Diencephalon (tissue), 1 donor: ENCODE measurements around the gene TAF7. TPM values are rescaled to one million over a fixed set of nuclear protein-coding genes. Genes with fewer than 3 reads are reported as not detected.

Experiments used
- total RNA-seq: library from RNA; depleted of rRNA; stranded (reverse); fragments of >200 nt; gene quantifications from one replicate; pipeline ENCODE4 v1.2.3, GENCODE V29; 2014

TAF7 gene, protein sequence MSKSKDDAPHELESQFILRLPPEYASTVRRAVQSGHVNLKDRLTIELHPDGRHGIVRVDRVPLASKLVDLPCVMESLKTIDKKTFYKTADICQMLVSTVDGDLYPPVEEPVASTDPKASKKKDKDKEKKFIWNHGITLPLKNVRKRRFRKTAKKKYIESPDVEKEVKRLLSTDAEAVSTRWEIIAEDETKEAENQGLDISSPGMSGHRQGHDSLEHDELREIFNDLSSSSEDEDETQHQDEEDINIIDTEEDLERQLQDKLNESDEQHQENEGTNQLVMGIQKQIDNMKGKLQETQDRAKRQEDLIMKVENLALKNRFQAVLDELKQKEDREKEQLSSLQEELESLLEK
- total RNA-seq = 103 TPM

DNA sequence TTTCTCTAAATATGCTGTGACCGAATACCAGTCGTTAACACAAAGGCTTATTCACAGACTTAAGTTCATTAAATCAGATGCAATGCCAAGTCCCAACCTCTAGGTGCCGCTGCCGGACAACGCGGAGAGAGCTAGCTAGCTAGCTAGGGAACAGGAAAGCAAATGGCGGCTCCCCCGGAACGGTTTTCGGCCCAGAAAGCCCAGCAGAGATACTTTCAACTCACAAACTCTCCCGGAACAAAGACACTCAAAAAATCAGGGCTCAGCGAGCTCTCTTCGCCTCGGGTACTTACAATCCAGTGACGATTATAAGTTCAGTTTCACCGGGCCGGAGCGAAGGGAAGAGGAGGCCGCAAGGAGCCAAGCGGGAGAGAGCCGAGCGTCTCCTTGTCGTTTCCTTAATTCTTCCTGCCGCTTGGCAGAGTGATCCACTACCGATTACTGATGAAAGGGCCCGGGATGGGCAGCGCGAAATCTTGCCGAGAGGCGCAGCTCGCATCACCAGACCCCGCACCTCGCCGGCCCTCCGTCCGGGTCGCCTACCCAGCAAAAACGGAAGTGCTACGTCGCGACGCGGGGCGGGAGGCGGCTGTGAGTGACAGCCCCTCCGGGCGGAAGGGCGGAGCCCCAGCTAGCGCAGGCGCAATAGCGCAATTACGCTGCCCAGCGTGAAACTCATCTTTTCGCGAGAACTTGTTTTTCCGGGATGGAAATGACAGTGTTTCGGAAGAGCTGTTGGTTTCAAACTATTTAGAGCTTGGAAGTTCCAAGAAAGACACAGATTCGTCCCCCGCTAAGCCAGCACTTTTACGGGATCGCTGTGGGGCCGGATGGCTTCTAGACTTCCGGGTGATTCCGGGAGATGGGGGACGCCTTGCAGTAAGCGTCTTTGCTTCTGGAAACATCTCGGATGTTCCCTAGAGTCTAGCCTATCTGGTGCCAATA is at the start of gene TAF7:
TAF7 (minus strand) TSS at position 560 of the 945 bp plus-strand sequence. CDS start 740 bp downstream, outside the sequence.

DNA sequence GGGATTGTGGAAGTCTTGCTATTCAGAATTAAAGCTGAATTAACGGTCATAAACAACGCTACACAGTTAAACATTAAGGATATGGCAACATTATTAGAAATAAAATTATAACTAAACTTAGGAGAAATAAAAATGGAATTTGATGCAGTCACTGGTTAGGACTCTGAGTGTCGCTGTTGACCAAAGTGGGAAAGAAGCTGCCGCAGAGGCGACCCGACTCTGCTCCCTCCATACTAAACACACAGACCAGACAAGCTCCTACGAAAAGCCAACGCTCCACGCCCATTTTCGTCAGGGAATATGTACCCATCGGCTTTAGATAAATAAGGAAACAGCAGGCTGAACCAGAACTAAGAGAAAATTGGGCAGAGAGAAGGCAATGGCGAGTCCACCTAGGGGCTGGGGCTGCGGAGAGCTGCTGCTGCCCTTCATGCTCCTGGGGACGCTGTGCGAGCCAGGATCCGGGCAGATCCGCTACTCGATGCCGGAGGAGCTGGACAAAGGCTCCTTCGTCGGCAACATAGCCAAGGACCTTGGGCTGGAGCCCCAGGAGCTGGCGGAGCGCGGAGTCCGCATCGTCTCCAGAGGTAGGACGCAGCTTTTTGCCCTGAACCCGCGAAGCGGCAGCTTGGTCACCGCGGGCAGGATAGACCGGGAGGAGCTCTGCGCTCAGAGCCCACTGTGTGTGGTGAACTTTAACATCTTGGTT is 43.5 kb upstream of the TAF7 start, which contains the start of gene PCDHGA5:
PCDHGA5 (plus strand) TSS at position 211 of the 709 bp plus-strand sequence; CDS start at position 380, 169 bp downstream.

DNA sequence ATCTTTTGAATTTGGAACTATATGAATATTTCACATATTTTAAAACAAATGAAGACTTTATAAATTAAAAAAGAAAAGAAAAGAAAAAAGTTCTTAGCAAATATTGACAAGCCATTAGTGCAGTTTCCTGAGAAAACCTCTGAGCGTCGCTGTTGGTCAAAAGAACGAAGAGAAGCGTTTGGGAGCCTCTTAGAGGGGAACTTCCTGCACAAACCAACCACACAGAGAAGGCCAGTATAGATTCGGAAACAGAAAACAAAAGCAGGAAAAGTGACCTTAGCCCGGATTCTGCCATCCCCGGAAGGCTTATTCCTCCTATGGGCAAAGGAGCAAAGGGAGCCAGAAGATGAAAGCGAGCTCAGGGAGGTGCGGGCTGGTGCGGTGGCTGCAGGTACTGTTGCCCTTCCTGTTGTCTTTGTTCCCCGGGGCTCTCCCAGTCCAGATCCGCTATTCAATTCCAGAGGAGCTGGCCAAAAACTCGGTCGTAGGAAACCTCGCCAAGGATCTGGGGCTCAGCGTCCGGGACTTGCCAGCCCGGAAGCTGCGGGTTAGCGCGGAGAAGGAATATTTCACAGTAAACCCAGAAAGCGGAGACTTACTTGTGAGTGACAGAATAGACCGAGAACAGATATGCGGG is 39.3 kb upstream of the TAF7 start, which contains the start of gene PCDHGB2:
PCDHGB2 (plus strand) TSS at position 205 of the 637 bp plus-strand sequence; CDS start at position 347, 142 bp downstream.

DNA sequence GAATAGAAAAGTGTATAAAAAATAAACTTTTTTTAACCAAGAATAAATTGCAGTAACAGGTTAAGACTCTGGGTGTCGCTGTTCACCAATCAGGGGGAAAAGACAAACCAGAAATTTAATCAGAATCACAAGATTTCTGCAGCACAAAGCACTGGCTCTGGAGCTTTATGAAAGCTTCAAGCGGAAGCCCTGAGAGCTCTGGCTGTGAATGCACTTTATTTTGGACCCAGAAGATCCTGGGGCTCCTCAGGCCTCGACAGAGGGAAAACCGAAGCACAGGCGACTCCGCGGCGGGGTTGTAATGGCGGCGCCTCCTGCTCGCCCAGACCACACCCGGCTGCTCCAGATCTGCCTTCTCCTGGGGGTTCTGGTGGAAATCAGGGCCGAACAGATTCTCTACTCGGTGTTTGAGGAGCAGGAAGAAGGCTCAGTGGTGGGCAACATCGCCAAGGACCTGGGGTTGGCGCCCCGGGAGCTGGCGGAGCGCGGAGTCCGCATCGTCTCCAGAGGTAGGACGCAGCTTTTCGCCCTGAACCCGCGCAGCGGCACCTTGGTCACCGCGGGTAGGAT is 34.4 kb upstream of the TAF7 start, which contains the start of gene PCDHGA4:
PCDHGA4 (plus strand) TSS at position 122 of the 570 bp plus-strand sequence; CDS start at position 209, 87 bp downstream.

DNA sequence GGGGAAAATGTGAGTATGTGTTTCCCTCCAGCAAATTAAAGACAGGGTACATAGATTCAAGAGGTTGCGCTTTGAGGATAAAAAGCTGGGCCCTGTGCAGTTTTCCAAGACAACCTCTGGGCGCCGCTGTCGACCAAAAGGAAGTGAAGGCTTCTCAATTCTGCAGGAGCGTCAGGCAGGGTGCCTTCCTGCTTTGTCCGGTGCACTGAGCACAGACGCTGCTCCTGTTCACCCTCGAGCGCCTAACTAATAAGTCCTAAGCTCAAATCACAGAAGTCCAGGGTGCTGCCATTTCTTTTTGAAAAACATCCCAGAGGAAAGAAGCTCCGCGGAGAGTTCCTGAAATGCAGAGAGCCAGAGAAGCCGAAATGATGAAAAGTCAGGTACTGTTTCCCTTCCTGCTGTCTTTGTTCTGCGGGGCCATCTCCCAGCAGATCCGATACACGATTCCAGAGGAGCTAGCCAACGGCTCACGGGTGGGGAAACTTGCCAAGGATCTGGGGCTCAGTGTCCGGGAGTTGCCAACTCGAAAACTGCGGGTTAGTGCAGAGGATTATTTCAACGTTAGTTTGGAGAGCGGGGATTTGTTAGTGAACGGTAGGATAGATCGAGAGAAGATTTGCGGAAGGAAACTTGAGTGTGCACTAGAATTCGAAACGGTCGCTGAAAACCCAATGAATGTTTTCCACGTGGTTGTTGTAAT is 29.5 kb upstream of the TAF7 start, which contains the start of gene PCDHGB1:
PCDHGB1 (plus strand) TSS at position 183 of the 703 bp plus-strand sequence; CDS start at position 345, 162 bp downstream.

DNA sequence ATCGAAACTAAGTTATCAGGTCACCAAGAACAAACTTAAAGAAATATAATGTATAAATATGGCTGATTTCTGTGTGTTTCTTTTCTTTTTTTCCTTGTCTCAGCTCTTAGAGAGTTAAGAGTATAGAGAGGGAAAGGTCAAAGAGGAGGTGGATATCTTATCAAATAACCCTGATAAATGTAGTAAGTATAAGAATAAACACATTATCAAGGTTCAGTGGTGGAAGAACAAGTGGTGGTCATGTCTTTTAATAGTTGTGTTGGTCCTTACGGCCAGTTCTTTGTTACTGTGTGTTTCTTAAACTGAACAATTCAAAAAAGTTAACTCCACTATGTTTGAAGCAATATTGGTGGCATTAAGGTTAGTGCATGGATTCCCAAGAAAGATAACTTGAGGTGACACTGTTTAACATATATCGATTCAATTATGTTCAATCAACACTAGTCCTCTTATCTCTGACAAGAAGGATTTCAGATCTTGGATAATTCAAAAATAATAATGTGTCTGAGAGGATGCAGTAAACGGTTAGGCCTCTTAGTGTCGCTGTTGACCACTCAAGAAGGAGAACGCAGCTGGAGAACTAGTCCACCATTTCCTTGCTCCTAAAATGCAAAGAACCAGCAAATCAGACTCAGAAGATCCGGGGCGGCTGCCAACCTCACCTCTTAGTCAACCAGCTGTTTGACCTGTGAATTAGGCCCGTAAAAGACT is 22.8 kb upstream of the TAF7 start, which contains the start of gene PCDHGA3:
PCDHGA3 (plus strand) TSS at position 588 of the 711 bp plus-strand sequence. CDS start 205 bp downstream, outside the sequence.

DNA sequence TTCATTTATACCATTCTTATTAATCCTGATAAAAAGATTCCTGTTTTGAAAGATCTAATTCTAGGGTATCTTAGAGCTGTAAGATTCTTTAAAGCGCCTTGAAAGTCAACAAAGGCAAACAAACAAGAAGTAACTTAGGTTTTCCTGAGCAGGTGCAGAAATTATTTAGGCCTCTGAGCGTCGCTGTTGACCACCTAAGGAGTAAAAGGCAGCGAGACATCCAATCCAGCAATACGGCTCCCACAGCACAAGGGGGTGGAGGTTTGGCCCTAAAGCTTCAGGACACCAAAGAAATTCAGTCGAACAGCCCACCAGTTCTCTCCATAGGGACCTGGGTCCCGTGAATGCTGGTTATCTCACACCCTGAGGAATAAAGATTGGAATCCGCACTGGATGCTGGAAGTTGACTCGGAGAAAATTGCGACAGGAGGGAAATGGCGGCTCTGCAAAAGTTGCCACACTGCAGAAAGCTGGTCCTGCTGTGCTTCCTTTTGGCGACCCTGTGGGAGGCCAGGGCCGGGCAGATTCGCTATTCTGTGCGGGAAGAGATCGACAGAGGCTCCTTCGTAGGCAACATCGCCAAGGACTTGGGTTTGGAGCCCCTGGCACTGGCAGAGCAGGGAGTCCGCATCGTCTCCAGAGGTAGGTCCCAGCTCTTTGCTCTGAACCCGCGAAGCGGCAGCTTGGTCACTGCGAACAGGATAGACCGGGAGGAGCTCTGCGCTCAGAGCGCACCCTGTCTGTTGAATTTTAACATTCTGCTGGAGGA is 18.1 kb upstream of the TAF7 start, which contains the start of gene PCDHGA2:
PCDHGA2 (plus strand) TSS at position 223 of the 769 bp plus-strand sequence.

DNA sequence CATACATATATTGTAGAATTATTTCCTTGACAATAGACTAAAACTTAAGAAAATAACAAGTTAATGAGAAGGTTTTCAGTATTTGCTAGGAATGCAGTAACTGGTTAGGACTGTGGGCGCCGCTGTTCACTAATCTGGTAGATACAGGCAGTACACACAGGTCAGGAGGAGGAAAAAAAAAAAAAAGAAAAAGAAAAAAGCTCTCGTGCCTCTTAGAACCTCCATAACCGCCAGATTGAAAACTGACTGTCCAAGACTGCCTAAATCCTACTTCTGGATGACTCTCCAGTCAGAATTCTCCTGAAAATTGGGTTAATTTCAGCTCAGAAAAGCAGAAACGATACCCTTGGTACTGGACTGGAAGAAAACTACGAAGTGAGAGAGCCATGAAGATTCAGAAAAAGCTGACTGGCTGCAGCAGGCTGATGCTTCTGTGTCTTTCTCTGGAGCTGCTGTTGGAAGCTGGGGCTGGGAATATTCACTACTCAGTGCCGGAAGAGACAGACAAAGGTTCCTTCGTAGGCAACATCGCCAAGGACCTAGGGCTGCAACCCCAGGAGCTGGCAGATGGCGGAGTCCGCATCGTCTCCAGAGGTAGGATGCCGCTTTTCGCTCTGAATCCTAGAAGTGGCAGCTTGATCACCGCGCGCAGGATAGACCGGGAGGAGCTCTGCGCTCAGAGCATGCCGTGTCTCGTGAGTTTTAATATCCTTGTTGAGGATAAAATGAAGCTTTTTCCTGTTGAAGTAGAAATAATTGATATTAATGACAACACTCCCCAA is 9.9 kb upstream of the TAF7 start, which contains the start of gene PCDHGA1:
PCDHGA1 (plus strand) TSS at position 216 of the 782 bp plus-strand sequence.

DNA sequence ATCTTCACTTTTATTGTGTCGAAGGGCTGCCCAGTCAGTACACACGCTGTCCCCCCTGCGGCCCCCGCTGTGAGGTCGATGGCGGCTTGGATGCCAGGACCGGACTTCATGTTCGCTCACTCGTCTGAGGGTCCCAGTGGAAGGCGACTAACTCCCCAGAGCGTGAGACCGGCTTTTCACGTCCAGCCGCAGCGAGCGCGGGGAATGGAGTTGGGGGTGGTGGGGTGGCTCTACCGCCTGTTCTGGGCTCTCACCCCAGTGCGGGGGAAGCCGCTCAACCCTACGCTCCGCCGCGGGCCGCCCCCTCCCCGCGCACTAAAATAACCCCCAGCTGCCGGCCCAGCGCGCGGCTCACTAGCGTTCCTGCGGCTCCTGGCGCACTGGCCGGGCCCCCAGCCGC is 16.8 kb downstream of the TAF7 start, which contains the start of gene SLC25A2:
SLC25A2 (minus strand) TSS at position 294 of the 400 bp plus-strand sequence; CDS start at position 110, 184 bp downstream.

Other genes with a start within 250 kb of the TAF7 start
- gene PCDHB2, start 226.2 kb downstream of the TAF7 start, total RNA-seq = 12.7 TPM
- gene PCDHB3, start 220.3 kb downstream of the TAF7 start, total RNA-seq = 13.6 TPM
- gene PCDHB4, start 199.0 kb downstream of the TAF7 start, total RNA-seq = 5.3 TPM
- gene PCDHB5, start 185.6 kb downstream of the TAF7 start, total RNA-seq = 11.1 TPM
- 4.2 TPM for gene PCDHB6, start 170.7 kb downstream of the TAF7 start, total RNA-seq
- gene PCDHB7, start 148.1 kb downstream of the TAF7 start, total RNA-seq = 8.5 TPM
- gene PCDHB8, start 143.0 kb downstream of the TAF7 start, total RNA-seq = 8.1 TPM
- 5.8 TPM for gene PCDHB16, start 138.4 kb downstream of the TAF7 start, total RNA-seq
- gene PCDHB9, start 133.6 kb downstream of the TAF7 start, total RNA-seq = 9.2 TPM
- gene PCDHB10, start 128.4 kb downstream of the TAF7 start, total RNA-seq = 22.4 TPM
- gene PCDHB11, start 121.2 kb downstream of the TAF7 start, total RNA-seq = 14.8 TPM
- 15.5 TPM for gene PCDHB12, start 112.1 kb downstream of the TAF7 start, total RNA-seq
- 10.8 TPM for gene PCDHB13, start 106.9 kb downstream of the TAF7 start, total RNA-seq
- 12.7 TPM for gene PCDHB14, start 97.4 kb downstream of the TAF7 start, total RNA-seq
- gene PCDHB15, start 75.4 kb downstream of the TAF7 start, total RNA-seq = 22.6 TPM
- 0.23 TPM for gene SLC25A2, start 16.7 kb downstream of the TAF7 start, total RNA-seq
- gene PCDHGA1, start 9.7 kb upstream of the TAF7 start, total RNA-seq = 4.2 TPM
- gene PCDHGA2, start 18.0 kb upstream of the TAF7 start, total RNA-seq = 8.5 TPM
- 7.2 TPM for gene PCDHGA3, start 23.0 kb upstream of the TAF7 start, total RNA-seq
- gene PCDHGB1, start 29.3 kb upstream of the TAF7 start, total RNA-seq = 10.4 TPM
- 12.5 TPM for gene PCDHGA4, start 34.2 kb upstream of the TAF7 start, total RNA-seq
- gene PCDHGB2, start 39.2 kb upstream of the TAF7 start, total RNA-seq = 7.6 TPM
- gene PCDHGA5, start 43.4 kb upstream of the TAF7 start, total RNA-seq = 7.2 TPM
- gene PCDHGB3, start 49.5 kb upstream of the TAF7 start, total RNA-seq = 9.2 TPM
- gene PCDHGA6, start 53.1 kb upstream of the TAF7 start, total RNA-seq = 11.3 TPM
- gene PCDHGA7, start 62.0 kb upstream of the TAF7 start, total RNA-seq = 7.6 TPM
- 14.8 TPM for gene PCDHGB4, start 66.9 kb upstream of the TAF7 start, total RNA-seq
- gene PCDHGA8, start 71.8 kb upstream of the TAF7 start, total RNA-seq = 6.9 TPM
- gene PCDHGB5, start 77.2 kb upstream of the TAF7 start, total RNA-seq = 24.0 TPM
- gene PCDHGA9, start 82.0 kb upstream of the TAF7 start, total RNA-seq = 14.3 TPM
- gene PCDHGB6, start 87.2 kb upstream of the TAF7 start, total RNA-seq = 17.8 TPM
- gene PCDHGA10, start 92.2 kb upstream of the TAF7 start, total RNA-seq = 15.2 TPM
- gene PCDHGB7, start 96.9 kb upstream of the TAF7 start, total RNA-seq = 18.2 TPM
- gene PCDHGA11, start 100.3 kb upstream of the TAF7 start, total RNA-seq = 18.9 TPM
- 7.4 TPM for gene PCDHGA12, start 109.7 kb upstream of the TAF7 start, total RNA-seq
- gene PCDHGC3, start 155.2 kb upstream of the TAF7 start, total RNA-seq = 69.0 TPM
- 91.6 TPM for gene PCDHGC4, start 164.2 kb upstream of the TAF7 start, total RNA-seq
- 9.5 TPM for gene PCDHGC5, start 168.3 kb upstream of the TAF7 start, total RNA-seq